GM18508 (cell line): ENCODE data around the gene MX1.

Experiments used
- ATAC-seq: cut with Tn5 transposase; IDR thresholded peaks from one replicate; pipeline ENCODE4 v1.9.1; 2021; ENCODE audit warnings: moderate number of reproducible peaks; ENCODE audit not compliant: insufficient read depth, unreplicated experiment

Gene MX1

DNA sequence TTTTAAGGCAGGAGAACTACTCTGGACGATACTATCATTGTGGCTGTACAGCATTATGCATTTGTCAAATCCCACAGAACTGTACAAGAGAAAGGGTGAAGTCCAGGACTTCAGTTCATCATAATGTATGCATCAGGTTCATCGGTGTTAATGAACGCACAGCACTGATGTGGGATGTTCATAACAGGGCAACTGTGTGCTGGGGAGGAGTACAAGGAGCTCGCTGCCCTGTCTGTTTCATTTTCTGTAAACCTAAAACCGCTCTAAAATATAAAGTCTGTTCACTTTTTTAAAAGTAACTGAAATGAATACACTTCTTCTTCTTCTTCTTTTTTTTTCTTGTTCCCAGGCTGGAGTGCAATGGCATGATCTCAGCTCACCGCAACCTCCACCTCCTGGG is 56.9 kb downstream of the MX1 start:
- no peak for ATAC-seq

DNA sequence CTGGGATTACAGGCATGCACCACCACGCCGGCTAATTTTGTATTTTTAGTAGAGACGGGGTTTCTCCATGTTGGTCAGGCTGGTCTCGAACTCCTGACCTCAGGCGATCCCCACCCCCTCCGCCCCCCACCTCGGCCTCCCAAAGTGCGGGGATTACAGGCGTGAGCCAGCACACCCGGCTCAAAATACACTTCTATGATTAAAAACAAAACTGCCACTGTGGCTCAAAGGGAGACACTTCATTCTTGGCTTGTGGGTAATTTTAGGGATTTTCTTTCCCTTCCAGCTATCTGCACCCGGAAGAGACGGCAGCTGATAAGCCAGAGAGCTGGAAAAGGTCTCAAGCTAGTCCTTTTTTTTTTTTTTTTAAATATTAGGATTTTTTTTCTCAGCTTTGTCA is 57.4 kb downstream of the MX1 start:
- no peak for ATAC-seq

GRCh38 chr21:41483973-41484372 is 57.9 kb downstream of the MX1 start:
- no peak for ATAC-seq

DNA sequence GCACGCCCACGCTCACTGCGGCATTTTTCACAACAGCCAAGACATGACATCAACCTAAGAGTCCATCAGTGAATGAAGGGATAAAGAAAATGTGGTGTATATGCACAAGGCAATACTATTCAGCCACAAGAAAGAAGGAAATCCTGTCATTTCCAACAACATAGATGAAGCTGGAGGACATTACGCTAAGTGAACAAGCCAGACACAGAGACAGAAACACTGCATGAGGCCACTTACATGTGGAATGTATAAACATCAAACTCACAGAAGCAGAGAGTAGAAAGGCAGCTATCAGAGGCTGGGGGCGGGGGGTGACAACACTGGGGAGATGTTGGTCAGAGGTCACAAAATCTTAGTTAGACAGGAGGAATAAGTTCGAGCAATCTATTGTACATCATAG is 61.0 kb downstream of the MX1 start:
- no peak for ATAC-seq

DNA sequence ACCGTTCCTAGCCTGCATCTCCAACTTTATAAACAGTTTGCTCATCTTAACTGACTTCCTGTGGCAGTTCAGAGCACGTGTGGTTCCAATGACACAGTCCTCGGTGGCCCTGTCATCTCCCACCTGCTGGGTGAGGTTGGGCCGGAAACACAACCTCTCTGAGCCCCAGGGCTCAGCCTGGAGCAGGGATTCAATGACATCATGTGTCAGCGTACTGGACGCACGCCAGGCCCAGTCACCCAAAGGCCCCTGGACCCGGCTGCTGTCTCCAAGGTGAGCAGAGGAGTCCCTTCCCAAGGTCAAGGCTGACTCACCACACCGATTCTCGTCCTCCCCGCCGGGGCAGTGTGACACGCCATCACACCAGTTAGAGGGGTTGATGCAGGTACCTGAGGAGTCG is 62.0 kb downstream of the MX1 start:
- no peak for ATAC-seq

- no peak for ATAC-seq
Observed at GRCh38 chr21:41489329-41489728, 63.3 kb downstream of the MX1 start.

DNA sequence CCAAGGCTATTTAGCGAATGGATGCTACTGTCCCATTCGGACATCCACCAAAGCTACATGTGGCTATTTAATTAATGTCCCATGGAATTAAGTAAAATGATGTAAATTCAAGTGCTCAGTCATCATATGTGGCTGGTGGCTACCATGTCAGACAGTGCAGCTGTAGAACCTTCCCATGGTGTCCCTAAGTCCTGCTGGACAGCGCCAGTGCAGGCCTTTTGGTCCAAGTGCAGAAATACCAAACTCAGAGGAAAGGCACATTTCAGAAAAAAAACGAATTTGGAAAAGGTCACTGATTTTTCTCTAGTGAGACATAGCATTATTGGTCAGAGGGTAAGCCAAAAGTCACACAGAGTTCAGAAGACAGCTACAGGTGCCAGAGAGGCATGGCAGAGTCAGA is 64.3 kb downstream of the MX1 start:
- no peak for ATAC-seq

DNA sequence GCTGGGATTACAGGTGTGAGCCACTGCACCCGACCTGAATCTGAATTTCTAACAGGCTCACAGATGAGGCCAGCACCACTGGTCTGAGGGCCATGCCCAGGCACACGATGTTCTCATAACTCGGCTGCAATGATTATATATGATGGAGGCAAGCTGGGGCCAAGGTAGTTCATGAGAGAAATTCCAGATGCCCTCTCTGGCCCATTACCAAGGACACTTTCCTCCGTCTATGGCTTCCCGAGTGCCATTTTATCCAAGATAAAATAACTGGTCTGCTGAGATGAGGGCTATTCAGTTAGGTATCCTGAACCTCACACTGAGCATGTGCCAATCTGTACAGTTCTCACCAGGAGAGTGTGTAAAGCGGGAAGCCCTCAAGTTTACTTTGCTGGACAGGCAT is 65.4 kb downstream of the MX1 start:
- no peak for ATAC-seq

DNA sequence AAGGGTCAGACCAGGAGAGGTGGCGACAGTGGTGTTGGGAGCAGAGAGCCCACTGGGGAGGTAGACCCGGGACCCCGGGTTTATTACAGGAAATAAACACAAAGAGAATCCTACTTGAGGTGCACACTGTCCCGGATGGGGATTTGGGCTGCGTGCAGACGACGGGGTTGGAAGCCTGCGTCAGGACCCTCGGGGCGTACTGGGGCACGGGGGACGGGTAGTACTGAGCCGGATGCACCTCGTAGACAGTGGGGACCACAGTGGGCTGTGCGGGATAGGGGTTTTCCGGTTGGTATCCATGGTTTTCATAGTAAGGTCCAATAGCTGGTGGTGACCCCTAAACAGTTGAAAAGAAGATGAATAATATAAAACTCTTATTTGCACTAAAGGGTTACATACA is 68.2 kb downstream of the MX1 start:
- no peak for ATAC-seq

- ATAC-seq, result no peak
Observed at GRCh38 chr21:41497008-41497407, 71.0 kb downstream of the MX1 start.

GRCh38 chr21:41497788-41498187 is 71.7 kb downstream of the MX1 start:
- no peak for ATAC-seq

- ATAC-seq, result no peak
Observed at GRCh38 chr21:41499920-41500319, 73.9 kb downstream of the MX1 start.

- no peak for ATAC-seq
Observed at GRCh38 chr21:41500363-41500762, 74.3 kb downstream of the MX1 start.

DNA sequence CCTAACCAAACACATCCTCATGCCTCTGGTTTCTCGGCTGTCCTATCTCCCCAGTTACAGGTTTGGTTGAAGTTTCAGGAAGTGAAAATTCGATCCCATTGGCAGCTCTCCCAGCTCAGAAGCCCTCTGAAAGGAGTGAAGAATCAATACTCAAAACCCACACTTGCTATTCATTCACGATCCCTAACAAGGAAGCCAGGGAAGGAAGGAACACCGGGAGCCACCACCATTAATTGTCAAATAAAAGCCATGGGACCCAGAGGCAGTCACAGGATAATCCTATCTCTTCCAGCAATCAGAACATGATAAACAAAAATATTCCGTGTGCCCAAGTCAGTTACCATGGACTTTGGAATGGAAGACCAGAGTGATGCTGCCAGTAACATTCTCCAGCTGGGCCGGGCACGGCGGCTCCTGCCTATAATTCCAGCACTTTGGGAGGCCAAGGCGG is 74.9 kb downstream of the MX1 start:
- ATAC-seq, result no peak

DNA sequence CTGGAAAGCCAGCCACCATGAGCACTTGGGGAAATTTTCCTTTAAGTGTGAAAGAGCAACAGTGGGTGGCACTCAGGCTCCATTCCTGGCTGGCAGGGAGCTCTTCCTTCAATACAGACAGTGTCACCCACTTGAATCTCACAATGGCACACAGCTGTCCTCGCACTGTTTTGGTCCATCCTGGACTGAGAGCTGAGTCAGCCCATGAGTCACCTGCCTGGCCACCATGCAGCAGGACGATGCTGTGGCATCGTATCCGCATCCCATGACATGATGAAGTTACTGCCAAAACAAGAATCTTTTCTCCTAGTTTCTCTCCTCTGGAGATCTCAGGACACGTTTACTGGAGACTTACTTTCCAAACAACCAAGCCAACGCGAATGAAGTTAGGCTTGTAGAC is 75.9 kb downstream of the MX1 start:
- no peak for ATAC-seq

- no peak for ATAC-seq
Observed at GRCh38 chr21:41503331-41503730, 77.3 kb downstream of the MX1 start.

DNA sequence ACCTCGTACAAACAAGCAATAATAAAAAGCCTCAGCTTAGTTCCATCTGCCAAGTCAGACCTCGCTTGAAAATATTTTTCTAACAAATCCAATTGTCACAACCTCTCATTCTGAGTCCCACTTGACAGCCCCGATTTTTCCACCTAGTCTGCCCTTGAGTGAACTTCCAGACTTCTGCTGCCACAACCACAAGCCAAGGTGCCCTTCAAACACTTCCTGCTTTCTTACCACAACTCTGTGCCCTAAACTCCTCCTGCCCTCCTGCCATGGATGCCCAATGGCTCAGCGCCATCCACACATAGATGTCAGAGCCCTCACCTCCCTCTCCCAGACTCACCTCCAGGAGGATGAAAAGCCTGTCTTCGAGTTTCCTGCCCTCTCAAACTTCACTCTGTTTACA is 78.0 kb downstream of the MX1 start:
- no peak for ATAC-seq

GRCh38 chr21:41506005-41506594 is 80.1 kb downstream of the MX1 start:
- no peak for ATAC-seq

- ATAC-seq, result no peak
Observed at GRCh38 chr21:41506611-41507520, 80.8 kb downstream of the MX1 start.

DNA sequence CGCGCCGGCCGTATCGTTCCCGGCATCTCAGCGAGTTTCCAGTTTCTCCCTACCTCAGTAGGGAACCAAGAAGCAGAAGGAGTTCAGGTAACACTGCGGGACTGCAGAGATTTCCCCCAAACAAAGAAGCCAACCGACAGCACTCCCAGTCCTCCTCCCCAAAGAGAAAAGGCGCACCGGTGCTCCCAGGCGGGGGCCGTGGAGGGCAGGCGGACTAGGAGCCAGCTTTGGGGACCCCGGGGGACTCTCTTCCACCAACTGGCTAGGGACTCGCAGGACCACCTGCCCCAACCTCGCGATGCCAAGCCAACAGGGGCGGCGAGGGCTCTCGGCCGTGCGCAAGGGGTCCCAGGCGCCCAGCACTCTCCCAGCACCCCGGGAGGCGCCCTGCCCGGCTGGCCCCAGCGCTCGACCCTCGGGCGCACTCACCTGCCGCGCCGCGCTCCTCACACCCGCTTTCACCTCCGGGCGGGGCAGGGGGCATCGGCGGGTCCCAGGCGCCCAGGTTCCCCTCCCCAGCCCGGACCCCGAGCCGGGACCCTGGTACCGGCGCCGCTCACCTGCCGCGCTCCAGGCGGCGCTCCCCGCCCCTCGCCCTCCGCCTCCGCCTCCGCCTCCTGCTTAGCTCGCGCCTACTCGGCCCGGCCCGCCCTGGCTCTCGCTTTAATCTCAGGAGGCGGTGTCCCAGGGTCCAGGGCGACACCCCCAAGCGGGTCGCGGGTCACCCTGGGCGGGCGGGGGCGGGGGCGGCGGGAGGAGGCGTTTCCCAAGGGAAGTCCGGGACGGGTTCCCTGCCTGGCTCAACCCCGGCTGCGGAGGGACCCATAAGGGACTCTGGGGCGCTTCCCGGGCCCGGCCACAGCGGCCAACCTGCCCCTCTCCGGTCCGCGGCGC is 81.7 kb downstream of the MX1 start, which contains the start of gene TMPRSS2:
TMPRSS2 (minus strand) TSS at position 638 of the 894 bp plus-strand sequence. CDS start 10,025 bp downstream, outside the sequence.
- no peak for ATAC-seq
